CD1c-positive myeloid dendritic cell (primary cell): ENCODE results near the gene IGF2BP2.
"Not testable (repeated sequence)": the region's sequence is repeated elsewhere in the genome, so short reads cannot be mapped to it uniquely, and the experiment has no call there.

ENCODE experiments used
- DNase-seq: peaks from one replicate; pipeline ENCODE4 v3.0.0-alpha.2; 2016; ENCODE audit errors: extremely low spot score

Gene IGF2BP2

DNA sequence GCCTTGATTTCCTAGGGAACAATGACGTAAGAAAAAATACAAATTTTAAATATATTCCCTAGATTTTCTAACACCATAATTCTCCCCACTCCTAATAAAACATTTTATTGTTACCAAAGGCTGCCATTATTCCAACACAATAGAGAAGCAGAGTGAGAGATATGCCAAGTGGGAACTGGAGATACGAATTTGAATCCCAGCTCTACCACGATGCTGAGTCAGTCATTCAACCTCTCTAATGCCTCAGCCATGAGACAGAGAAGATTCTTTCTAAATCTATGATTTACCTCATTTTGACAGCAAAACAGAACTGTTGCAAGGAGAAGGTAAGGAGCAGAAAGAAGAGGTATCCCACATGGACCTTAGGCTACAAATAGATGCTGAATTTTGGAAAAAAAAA lies 112.5 kb downstream of the IGF2BP2 start:
- no peak for DNase-seq

DNA sequence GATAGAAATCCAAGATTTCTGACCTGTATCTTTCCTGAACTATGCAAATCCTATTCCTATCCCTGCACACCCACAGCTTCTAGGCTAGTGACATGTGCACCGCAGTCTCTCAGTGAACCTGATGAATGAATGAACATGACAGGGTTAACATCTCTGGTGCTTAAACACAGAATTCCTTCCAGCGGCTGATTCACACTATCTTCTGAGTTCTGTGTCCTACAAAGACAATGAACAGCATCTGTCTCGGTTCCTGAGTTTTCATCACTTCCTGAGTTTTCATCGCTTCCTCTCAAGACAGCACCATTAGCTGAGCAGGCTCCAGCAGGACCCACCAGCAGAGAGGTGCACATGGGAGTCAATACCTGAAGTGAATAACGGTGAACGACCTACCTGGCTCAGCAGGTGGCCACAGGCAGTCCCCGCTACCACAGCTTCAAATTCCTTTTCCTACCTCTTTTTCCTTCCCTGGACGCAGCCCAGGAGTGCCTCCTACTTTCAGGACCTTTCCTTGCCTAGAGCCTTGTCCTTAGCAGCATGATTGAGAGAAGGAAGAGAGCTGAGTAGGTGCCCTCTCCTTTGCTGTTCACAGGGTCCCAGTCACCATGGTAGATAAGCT lies 113.5 kb downstream of the IGF2BP2 start:
- peak; percentile 20 for DNase-seq

DNA sequence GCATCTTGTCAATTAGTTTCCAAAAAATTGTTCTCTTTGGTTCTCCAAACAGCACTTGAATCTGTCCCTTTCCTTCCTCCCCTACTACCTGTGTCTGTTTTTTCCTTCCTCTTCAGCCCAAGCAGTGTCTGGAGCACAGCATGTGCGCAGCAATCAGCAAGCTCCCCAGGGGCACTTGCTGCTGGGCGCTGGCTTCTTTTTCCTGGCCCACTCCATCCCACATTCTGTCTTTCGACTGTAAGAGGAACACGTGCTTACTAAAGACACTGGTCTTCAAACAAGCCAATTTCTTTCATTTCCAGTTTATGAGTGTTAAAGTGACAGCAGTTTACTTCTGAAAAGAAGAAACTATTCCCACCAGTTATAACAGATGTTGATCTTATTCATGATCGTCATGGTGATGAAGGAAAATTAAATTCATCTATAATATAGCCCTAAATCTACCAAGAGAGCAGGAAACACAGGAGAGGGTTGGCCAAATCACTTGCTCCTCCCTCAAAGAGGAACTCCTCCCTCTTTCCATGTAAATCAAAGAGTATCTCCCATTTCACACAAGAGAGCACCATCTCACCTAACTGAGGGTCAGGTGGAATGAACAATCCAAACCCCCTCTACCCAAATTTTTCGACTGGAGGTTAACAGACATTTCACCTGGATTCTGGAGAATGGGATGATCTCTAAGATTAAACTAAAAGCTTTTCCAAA lies 115.4 kb downstream of the IGF2BP2 start:
- DNase-seq = no peak

DNA sequence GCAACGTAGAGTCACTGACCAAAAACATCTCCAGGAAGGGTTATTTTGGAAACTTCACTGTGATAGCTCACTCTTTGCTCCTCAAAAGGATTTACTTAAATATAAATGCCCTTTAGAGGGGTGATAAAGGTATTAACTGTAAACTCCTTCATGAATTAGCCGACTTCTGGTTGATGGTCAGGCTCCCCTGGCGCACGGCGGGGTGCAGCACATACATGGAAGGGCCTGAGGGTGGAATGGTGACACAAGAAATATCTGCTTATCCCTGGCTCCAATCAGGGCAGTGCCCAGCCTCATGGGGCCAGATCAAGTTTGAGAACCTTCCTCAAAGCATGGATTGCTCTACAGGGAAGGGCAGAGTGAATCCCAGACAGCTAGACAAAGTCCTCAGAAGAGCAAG lies 116.5 kb downstream of the IGF2BP2 start:
- DNase-seq = no peak

DNA sequence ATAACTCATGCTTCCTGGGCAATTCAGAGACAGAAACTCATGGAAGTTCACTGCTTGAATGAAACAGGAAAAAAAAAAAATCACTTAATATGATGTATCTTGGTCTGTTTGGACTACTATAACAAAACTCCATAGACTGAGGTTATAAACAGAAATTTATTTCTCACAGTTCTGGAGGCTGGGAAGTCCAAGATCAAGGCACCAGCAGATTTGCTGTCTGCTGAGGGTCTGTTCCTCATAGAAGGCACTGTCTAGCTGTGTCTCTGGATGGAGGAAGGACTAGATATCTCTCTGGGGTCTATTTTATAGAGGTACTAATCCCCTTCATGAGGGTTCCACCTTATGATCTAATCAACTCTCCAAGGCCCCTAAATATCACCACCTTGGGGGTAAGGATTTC lies 119.3 kb downstream of the IGF2BP2 start:
- no peak for DNase-seq

DNA sequence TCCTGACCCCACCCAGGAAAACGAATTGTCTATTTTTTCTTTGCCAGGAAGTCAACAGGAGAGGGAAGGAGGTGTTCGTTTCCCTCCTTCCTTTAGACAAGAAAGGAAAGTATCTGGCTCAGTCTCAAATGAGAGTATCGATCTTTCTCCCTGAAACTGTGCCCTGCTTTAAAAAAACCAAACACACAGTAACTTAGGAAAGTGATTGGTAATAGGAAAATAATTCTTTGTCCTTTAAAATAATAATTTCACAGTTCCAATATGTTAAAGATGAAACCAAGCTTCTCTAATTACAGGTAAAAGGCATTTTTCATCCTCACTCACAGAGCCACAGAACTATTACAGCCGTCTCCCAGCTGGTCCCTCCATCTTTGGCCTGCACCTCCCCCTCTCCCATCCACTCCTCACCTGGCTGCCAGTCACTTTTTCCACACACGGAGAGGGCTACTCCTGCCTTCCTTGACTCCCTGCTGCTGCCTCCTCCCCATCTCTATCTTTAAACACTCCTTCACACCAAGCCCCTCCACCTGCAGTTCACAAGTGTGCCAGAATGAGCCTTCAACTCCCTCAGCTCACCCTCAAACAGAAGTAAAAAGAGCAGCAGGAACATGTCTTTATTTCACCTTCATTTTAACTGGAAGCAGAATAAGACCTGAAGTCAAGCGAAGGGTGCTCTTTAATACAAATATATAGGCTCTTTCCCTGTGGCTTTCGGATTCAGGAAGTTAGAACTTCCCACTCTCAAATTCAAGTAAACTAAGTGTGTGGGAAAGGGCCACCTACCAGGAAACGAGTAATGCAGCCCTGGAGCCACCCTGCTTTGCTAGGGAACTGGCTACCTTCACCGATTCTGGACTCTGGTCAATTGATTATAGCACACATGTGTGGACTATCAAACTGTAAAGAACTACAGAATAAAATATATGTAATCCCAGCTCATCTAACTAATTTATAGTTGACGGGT lies 122.3 kb downstream of the IGF2BP2 start:
- peak; percentile 74 for DNase-seq

DNA sequence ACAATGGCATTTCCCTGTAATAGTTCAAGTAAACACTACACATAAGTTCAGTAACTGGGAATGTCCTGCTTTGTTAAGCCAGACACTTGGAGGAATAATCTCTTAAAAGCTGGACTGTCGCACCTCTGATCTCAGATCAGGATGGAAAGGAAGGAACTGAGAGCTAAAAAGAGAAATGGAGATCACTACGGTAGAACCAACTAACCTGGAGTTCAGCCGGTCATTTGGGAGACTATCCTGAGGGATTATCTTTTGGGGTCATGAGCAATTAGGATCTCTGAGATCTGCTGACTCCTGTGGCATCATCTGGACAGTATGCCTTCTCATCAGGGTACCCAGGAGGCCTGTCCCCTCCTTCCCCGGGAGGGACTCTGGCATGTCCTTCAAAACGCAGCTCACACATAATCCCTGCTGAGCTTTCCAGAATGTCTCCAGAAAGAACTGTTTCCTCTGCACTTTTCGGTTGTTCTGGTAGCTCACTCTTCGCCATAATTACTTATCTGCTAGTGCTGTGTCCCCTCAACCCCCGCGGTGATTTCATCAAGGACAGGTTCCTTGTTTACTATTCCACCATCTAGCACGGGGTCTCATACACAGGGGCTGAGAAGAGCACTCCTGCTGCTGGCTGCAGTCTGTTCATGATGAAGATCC lies 123.1 kb downstream of the IGF2BP2 start:
- peak; percentile 15 for DNase-seq

DNA sequence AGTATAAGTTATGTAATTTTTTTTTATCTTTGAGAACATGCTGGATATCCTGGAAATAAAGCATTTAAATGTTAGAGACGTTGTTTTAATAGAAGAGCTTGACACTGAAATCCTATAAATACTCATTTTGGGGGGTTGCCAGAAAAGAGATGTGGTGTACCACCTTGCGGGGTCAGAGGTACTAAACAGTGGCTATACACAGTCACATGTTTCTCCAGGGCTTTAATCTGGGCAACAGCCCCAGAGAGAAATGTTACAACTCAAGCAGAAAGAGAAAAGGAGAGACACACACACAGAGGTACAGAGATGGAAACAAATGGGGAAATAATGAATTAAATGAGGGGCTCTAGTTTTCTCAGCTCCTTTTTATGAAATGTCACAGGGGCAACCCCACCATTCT lies 124.9 kb downstream of the IGF2BP2 start:
- no peak for DNase-seq

DNA sequence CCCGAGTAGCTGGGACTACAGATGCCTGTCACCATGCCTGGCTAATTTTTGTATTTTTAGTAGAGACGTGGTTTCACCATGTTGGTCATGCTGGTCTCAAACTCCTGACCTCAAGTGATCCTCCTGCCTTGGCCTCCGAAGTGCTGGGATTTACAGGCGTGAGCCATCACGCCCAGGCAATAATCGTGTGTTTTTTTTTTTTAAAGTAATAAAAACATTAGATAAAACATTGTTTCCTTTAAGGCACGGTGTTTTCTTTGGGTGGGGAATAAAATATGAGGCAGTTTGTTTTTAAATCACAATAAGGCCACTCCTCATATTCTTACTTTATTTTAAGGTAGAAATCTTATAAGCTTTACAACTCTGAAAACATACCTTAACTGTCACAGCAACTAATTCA lies 127.6 kb downstream of the IGF2BP2 start:
- not testable (repeated sequence) for DNase-seq

DNA sequence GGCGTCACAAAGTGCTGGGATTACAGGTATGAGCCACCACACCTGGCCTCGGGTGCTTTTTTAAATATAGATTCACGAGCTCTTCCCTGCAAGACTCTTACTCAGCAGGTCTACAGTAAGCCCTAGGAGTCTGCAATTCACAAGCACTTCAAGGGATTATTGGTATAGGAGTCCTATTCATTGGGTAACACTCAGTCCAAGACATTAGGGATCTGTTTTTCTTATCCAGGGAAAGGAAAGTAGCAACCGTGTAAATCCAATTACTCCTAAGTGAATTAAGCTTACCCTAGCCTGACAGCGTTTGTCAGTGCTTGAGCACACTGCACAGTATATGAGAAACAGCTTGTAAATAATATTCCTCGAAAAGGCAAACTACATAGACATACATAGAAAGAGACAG lies 128.8 kb downstream of the IGF2BP2 start:
- DNase-seq = no peak

DNA sequence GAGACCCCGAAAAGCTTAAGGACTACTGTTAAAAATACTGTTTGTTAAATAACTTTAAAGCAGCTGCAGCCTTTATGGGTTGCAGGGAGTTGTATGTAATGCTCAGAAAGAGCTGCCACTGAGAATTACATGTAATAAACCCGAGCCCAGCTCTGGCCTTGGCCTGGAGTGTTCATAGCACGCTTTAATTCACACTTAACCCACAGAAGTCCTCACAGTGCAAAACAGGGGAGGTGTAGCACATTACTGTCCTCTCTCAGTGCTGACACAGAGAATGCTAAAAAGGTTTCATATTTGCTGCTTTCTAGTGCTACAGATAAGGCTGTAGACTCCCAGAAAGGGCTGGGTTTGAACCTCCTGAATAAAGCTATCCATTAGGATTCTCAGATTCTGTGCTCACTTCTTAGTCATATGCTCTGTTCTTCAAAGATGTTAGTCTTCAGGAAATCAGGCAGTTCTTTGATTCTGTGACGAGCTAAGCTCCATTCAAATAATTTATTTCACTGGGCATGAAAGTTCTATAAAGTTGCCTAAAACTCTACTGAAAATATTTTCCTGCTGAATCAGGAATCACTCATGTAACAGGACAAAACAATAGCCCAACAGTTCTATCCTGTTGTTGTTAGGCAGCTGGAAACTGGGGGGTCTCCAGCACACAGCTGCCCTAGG lies 130.7 kb downstream of the IGF2BP2 start:
- DNase-seq = no peak

DNA sequence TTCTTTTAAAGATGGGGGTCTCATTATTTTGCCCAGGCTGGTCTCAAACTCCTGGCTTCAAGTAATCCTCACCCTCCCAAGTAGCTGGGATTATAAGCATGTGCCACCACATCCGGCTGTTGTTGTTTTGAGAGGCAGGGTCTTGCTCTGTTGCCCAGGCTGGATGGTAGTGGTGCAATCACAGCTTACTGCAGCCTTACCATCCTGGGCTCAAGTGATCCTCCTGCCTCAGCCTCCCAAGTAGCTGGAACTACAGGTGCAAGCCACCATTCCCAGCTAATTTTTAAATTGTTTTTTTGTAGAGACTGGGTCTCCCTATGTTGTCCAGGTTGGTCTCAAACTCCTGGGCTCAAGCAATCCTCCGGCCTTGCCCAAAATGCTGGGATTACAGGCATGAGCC lies 133.2 kb downstream of the IGF2BP2 start:
- no peak for DNase-seq

DNA sequence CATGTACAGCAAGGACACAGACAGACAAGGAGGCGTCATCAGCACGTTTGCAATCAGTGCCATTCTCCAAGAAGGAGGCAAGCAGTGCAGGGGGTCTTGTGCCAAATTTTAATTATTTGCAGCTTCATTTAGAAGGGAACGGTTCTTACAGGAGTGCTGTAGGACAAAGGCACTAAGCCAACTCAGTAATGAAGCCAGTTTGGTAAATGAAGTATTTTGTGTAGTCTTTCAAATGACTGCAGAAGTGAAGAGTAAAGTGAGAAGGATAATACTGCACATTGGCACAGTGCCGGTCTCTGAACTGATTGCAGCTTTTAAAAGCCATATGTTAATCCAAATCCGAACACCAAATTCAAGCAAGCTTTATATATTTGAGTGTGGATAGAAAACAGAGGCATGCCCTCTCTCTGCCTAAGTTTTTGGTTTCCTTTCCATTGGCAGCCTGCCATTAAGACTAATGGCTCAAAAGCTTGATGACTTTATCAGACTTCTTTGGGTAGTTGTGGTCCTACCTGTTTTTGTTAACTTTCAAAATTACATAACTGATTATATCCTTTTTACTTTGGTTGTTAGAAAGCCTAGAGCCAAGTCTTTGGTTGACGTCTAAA lies 137.5 kb downstream of the IGF2BP2 start:
- DNase-seq = no peak

DNA sequence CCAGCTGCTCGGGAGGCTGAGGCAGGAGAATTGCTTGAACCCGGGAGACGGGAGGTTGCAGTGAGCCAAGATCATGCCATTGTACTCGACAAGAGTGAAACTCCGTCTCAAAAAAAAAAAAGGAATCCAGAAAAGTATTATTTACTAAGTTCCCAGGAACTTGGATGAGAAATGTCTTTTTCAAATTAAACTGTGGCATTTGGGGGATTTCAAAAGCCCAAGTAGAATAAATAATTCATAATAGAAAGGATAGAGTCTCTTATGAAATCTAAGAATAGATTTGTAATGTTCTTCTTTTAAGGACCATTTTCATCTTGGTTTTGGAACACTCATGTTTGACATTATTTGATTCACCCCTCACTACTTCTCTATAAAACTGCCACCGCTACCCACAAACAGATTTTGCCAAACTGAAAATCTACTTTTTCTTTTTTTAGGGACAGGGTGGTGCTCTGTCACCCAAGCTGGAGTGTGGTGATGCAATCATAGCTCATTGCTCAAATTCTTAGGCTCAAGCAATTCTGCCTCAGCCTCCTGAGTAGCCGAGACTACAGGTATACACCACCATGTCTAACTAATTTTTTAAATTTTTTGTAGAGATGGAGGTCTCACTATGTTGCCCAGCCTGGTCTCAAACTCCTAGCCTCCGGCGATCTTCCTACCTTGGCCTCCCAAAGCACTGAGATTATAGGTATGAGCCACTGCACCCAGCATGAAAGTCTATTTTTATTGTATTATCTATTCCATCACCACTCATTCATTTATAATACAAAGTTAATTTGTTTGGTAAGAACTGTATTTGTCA lies 139.4 kb downstream of the IGF2BP2 start:
- peak; percentile 34 for DNase-seq

DNA sequence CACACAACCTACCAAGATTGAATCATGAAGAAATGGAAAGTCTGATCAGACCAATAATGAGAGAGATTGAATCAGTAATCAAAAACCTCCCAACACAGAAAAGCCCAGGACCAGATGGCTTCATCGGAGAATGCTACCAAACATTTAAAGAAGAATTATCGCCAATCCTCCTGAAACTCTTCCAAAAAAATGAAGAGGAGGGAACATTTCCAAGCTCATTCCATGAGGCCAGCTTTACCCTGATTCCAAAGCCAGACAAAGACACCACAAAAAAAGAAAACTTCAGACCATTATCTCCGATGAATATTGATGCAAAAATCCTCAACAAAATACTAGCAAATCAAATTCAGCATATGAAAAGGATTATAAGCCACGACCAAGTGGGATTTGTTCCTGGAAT lies 144.6 kb downstream of the IGF2BP2 start:
- DNase-seq = no peak

DNA sequence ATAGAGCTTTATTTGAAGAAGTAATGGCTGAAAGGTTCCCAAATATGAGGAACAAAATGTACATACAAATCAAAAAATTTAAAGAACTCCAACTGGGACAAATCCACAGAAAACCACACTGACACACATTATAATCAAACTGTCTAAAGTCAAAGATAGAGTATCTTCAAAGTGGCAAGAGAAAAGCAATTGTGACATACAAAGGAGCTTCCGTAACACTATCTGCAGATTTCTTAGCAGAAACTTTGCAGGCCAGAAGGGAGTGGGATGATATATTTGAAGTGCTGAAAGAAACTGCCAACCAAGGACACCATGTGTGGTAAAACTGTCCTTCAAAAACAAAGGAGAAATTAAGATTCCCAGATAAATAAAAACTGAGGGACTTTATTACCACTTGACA lies 146.8 kb downstream of the IGF2BP2 start:
- DNase-seq = no peak

DNA sequence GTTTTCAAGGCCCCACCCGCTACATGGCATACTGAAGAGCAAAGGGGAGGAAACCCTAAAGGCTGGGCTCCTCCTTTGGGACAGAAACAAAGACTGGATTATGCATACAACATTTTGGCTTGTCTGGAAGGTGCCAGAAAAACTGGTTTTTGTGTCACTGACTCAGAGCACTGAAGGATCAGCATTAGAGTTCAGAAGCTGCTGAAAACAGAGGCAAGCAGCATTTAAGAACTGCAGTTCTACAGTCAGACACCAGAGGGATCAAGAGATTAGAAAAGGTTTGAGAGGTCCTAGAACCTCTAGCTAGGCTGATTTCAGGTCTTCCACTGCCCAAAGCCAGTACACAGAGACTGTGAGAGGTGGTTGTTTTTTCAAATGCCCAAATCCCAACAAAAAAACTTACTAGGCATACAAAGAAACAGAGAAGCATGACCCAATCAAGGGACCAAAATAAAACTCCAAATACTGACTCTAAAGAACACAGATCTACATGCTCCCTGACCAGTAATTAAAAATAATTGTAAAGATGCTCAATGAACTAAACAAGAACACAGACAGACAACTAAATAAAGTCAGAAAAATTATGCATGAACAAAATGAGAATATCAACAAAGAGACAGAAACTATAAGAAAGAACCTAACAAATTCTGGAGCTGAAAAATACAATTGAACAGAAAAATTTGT lies 147.6 kb downstream of the IGF2BP2 start:
- DNase-seq = peak; percentile 60

DNA sequence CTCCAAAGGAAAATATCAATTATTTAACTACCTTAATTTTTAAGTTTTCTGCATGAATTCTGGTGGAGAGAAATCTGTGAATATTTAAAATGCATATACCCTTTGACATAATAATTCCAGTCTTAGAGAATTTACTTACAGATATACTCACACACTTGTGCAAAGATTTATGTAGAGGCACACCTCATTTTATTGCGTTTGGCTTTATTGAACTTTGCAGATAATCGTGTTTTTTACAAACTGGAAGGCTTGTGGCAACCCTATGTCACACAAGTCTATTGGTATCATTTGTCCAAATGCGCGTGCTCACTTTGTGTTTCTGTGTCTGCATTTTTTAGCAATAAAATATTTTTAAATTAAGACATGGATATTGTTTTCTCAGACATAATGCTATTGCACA lies 157.3 kb downstream of the IGF2BP2 start:
- no peak for DNase-seq

DNA sequence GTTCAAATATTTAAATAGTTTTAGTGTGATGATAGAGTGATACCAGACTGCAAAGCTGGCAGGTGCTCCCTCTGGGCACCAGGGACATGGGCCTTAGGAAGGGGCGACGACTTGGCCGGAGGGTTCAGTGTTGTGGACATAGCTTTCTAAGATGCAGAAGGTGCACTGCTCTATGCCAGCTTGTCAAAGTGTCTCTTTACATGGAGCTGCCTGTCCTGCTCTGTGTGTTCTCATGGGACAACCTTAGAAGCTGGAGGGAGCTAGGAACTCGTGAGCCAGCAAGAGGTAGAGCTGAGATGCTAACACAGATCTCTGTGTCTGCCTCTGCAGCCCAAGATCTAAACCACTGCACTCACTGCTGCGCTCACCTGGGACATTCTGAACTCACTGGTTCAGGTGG lies 160.9 kb downstream of the IGF2BP2 start:
- DNase-seq = no peak

DNA sequence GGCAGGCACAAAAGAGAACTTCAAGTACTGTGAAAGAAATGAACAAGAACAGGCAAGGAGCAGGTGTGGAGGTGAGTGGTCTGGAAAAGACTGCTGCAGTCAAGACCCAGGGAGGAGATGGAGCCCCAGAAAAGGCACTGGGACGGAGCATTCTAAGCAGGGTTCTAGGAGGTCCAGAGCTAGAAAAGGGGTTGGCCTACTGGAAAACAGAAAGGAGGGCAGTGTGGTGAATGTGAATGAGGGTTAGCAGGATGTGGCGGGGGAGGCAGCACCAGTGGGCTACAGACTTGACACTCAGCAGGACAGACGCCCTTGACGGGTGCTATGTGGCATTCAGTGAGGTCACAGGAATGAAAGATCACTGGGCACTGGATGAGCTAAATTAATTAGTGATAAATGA lies 163.1 kb downstream of the IGF2BP2 start:
- no peak for DNase-seq
